IMR-90 (cell line): ENCODE data around the gene POLR2M. TPM values are rescaled to one million over a fixed set of nuclear protein-coding genes. Genes with fewer than 3 reads are reported as not detected.

ENCODE experiments used
- ATAC-seq: fragments of 200-7000 bp; cut with Tn5 transposase; 2 replicates; pipeline ENCODE4 v1.9.1; 2020; ENCODE audit warnings: low read depth, mild to moderate bottlenecking, moderate library complexity
- BruUV-seq: library from RNA; stranded (reverse); fragments of 400-500 nt; replicated peaks from 2 replicates; lab custom pipeline; 2021; lab: Mats Ljungman, UMichigan
- CTCF ChIA-PET: fragments of 300-600 bp; formaldehyde crosslinking; extraction: SDS; loops from one replicate; lab custom pipeline; 2021; ENCODE audit warnings: antibody characterized with exemption; lab: Yijun Ruan, JAX
- POLR2A ChIA-PET: fragments of 300-600 bp; sonication (Branson Sonifier 250); formaldehyde crosslinking; loops from one replicate; lab custom pipeline; 2022; ENCODE audit warnings: antibody characterized with exemption; ENCODE audit not compliant: unreplicated experiment; lab: Charles Lee
- DNase-seq: peaks from one replicate; pipeline ENCODE4 v3.0.0; 2013
- H2AFZ ChIP-seq: replicated peaks from 2 replicates; pipeline ENCODE3; 2013; ENCODE audit warnings: low read length, mild to moderate bottlenecking; ENCODE audit not compliant: poor library complexity
- H2AK5ac ChIP-seq: 2 replicates; pipeline ENCODE4 v1.6.1; 2013; ENCODE audit warnings: low read depth, low read length, inconsistent platforms
- H2AK9ac ChIP-seq: replicated peaks from 2 replicates; pipeline ENCODE3; 2013; ENCODE audit warnings: mild to moderate bottlenecking, low read depth, low read length, moderate library complexity; ENCODE audit not compliant: poor library complexity
- H2BK120ac ChIP-seq: 2 replicates; pipeline ENCODE4 v1.6.1; 2013; ENCODE audit warnings: low read depth, low read length, inconsistent platforms
- H2BK15ac ChIP-seq: 3 replicates; pipeline ENCODE4 v1.6.1; 2013; ENCODE audit warnings: low read depth, low read length, inconsistent platforms
- H2BK20ac ChIP-seq: 2 replicates; pipeline ENCODE4 v1.6.1; 2013; ENCODE audit warnings: low read depth, mild to moderate bottlenecking, inconsistent platforms, low read length, moderate library complexity
- H2BK5ac ChIP-seq: 2 replicates; pipeline ENCODE4 v1.6.1; 2013; ENCODE audit warnings: mild to moderate bottlenecking, low read depth, low read length, inconsistent platforms; ENCODE audit not compliant: poor library complexity, severe bottlenecking
- H3K14ac ChIP-seq: replicated peaks from 2 replicates; pipeline ENCODE4 v1.6.1; 2013; ENCODE audit warnings: low read depth, low read length, inconsistent platforms
- H3K18ac ChIP-seq: 2 replicates; pipeline ENCODE4 v1.6.1; 2013; ENCODE audit warnings: low read depth, low read length, control low read depth
- H3K23ac ChIP-seq: 2 replicates; pipeline ENCODE4 v1.6.1; 2013; ENCODE audit warnings: low read depth, low read length, inconsistent platforms
- H3K27ac ChIP-seq: 2 replicates; pipeline ENCODE4 v1.5.1; 2013; ENCODE audit warnings: mild to moderate bottlenecking, control low read depth, low read length; ENCODE audit not compliant: insufficient read depth
- H3K27me3 ChIP-seq: 2 replicates; pipeline ENCODE4 v1.6.1; 2013; ENCODE audit warnings: low read length; ENCODE audit not compliant: control insufficient read depth, insufficient read depth
- H3K36me3 ChIP-seq: 2 replicates; pipeline ENCODE4 v1.6.1; 2013; ENCODE audit warnings: low read length, mixed read lengths; ENCODE audit not compliant: control insufficient read depth, insufficient read depth
- H3K4ac ChIP-seq: 2 replicates; pipeline ENCODE4 v1.6.1; 2013; ENCODE audit warnings: low read depth, low read length, inconsistent platforms
- H3K4me1 ChIP-seq: 2 replicates; pipeline ENCODE4 v1.6.1; 2013; ENCODE audit warnings: low read length, mixed read lengths; ENCODE audit not compliant: control insufficient read depth, insufficient read depth
- H3K4me2 ChIP-seq: 2 replicates; pipeline ENCODE4 v1.6.1; 2013; ENCODE audit warnings: low read depth, mild to moderate bottlenecking, control low read depth, low read length, moderate library complexity
- H3K4me3 ChIP-seq: 2 replicates; pipeline ENCODE4 v1.5.1; 2013; ENCODE audit warnings: low read depth, mild to moderate bottlenecking, control low read depth, low read length, moderate library complexity; ENCODE audit not compliant: insufficient read depth
- H3K56ac ChIP-seq: 2 replicates; pipeline ENCODE4 v1.6.1; 2013; ENCODE audit warnings: low read length, inconsistent platforms; ENCODE audit not compliant: insufficient read depth; ENCODE audit errors: extremely low read depth
- H3K79me1 ChIP-seq, 2 experiments: 2 replicates each; pipeline ENCODE4 v1.6.1; 2013; ENCODE audit warnings: low read length in 2 of 2, inconsistent platforms in 1 of 2, low read depth in 1 of 2
- H3K9ac ChIP-seq: 2 replicates; pipeline ENCODE4 v1.6.1; 2013; ENCODE audit warnings: low read depth, low read length, control low read depth
- H3K9me1 ChIP-seq: 2 replicates; pipeline ENCODE4 v1.6.1; 2013; ENCODE audit warnings: low read length, inconsistent platforms; ENCODE audit not compliant: insufficient read depth
- H3K9me3 ChIP-seq: 2 replicates; pipeline ENCODE4 v1.6.1; 2013; ENCODE audit warnings: low read length; ENCODE audit not compliant: control insufficient read depth, insufficient read depth
- H4K20me1 ChIP-seq: 2 replicates; pipeline ENCODE4 v1.6.1; 2013; ENCODE audit warnings: low read length, inconsistent platforms; ENCODE audit not compliant: insufficient read depth
- H4K5ac ChIP-seq: 2 replicates; pipeline ENCODE4 v1.6.1; 2013; ENCODE audit warnings: mild to moderate bottlenecking, low read depth, low read length, control low read depth
- H4K8ac ChIP-seq, 2 experiments: 2 replicates each; pipeline ENCODE4 v1.6.1; 2013; ENCODE audit warnings: low read depth in 2 of 2, low read length in 2 of 2, control low read depth in 1 of 2, inconsistent platforms in 1 of 2
- H4K91ac ChIP-seq: 2 replicates; pipeline ENCODE4 v1.6.1; 2013; ENCODE audit warnings: low read depth, low read length, inconsistent platforms; ENCODE audit not compliant: insufficient read depth
- BHLHE40 ChIP-seq: fragments of 150-350 bp; IDR thresholded peaks from 2 replicates; pipeline ENCODE4 v1.6.1; 2016; ENCODE audit warnings: mild to moderate bottlenecking, low read depth, low read length
- CEBPB ChIP-seq: IDR thresholded peaks from 2 replicates; pipeline ENCODE4 v1.6.1; 2012; ENCODE audit warnings: low read depth, low read length, improper control_type of control experiment
- CHD1 ChIP-seq: IDR thresholded peaks from 2 replicates; pipeline ENCODE4 v1.6.1; 2012; ENCODE audit warnings: low read depth, low read length, improper control_type of control experiment
- FOS ChIP-seq: fragments of 150-350 bp; IDR thresholded peaks from 2 replicates; pipeline ENCODE4 v1.6.1; 2016; ENCODE audit warnings: low read depth, low read length
- MAFK ChIP-seq: IDR thresholded peaks from 2 replicates; pipeline ENCODE4 v1.6.1; 2012; ENCODE audit warnings: low read depth, low read length, improper control_type of control experiment
- MAZ ChIP-seq: IDR thresholded peaks from 2 replicates; pipeline ENCODE4 v1.6.1; 2012; ENCODE audit warnings: low read depth, mild to moderate bottlenecking, low read length, improper control_type of control experiment, moderate library complexity, borderline replicate concordance
- MXI1 ChIP-seq: IDR thresholded peaks from 2 replicates; pipeline ENCODE4 v1.6.1; 2012; ENCODE audit warnings: low read depth, mild to moderate bottlenecking, low read length, moderate library complexity, borderline replicate concordance
- NFE2L2 ChIP-seq: fragments of 150-350 bp; IDR thresholded peaks from 2 replicates; pipeline ENCODE4 v1.6.1; 2016; ENCODE audit warnings: low read depth, mild to moderate bottlenecking, low read length
- POLR2A ChIP-seq: IDR thresholded peaks from 2 replicates; pipeline ENCODE4 v1.6.1; 2012; ENCODE audit warnings: mild to moderate bottlenecking, low read depth, low read length
- RAD21 ChIP-seq: IDR thresholded peaks from 2 replicates; pipeline ENCODE4 v1.6.1; 2012; ENCODE audit warnings: low read length, improper control_type of control experiment
- RCOR1 ChIP-seq: IDR thresholded peaks from 2 replicates; pipeline ENCODE4 v1.6.1; 2012; ENCODE audit warnings: mild to moderate bottlenecking, low read length, improper control_type of control experiment; ENCODE audit not compliant: insufficient replicate concordance
- RFX5 ChIP-seq: IDR thresholded peaks from 2 replicates; pipeline ENCODE4 v1.8.0; 2012; ENCODE audit warnings: low read depth, mild to moderate bottlenecking, low read length, moderate library complexity
- SMC3 ChIP-seq: fragments of 150-350 bp; IDR thresholded peaks from 2 replicates; pipeline ENCODE4 v1.6.1; 2016; ENCODE audit warnings: low read depth, mild to moderate bottlenecking, antibody characterized with exemption, low read length, moderate library complexity
- WGBS, 2 experiments: methylation state at CpG; one replicate each; pipeline versions ENCODE4 v1.1.5 to v1.1.7; 2013; ENCODE audit warnings: missing lambda C conversion rate in 2 of 2; ENCODE audit not compliant: insufficient read length in 1 of 2; ENCODE audit errors: extremely low coverage in 2 of 2; 5-methylcytosine and 5-hydroxymethylcytosine counted together
- dilution Hi-C: fragments of 300-500 bp; cut with HindIII; formaldehyde crosslinking; loops from one replicate; pipeline ENCODE4 v1.14.3; 2018; ENCODE audit warnings: low sequenced_read_pairs; ENCODE audit not compliant: unreplicated experiment
- in situ Hi-C: fragments of 300-500 bp; cut with MboI; formaldehyde crosslinking; loops from 3 replicates; pipeline ENCODE4 v1.14.3; 2019; ENCODE audit warnings: low sequenced_read_pairs, inconsistent platforms, mixed read lengths
- intact Hi-C: fragments of 100-400 bp; cut with micrococcal nuclease; formaldehyde crosslinking; loops from 2 replicates; pipeline ENCODE4 v1.10.0; 2022
- polyA plus RNA-seq, 3 experiments: library from polyadenylated mRNA; depleted of rRNA; stranded (reverse); fragments of >200 nt; gene quantifications; 2 replicates each; pipeline ENCODE4 v1.2.3, GENCODE V29; 2012; ENCODE audit warnings: low replicate concordance in 1 of 3
- total RNA-seq: library from RNA; depleted of rRNA; stranded (reverse); fragments of >200 nt; gene quantifications from 2 replicates; pipeline ENCODE4 v1.2.3, GENCODE V29; 2012
- TF ChIP-seq, protein P1 (sequence below): fragments of 150-350 bp; IDR thresholded peaks from 2 replicates; pipeline ENCODE4 v1.6.1; 2016; ENCODE audit warnings: low read depth, mild to moderate bottlenecking, low read length, moderate library complexity, borderline replicate concordance
- TF ChIP-seq, protein P2 (sequence below): fragments of 150-350 bp; IDR thresholded peaks from 2 replicates; pipeline ENCODE4 v1.6.1; 2017; ENCODE audit warnings: mild to moderate bottlenecking, antibody characterized with exemption, low read length, low read depth

The POLR2M gene
- total and polyA plus RNA-seq, 2 of the 4 experiments (the other 2 are of a cell fraction), result 60.8 to 117 TPM

DNA sequence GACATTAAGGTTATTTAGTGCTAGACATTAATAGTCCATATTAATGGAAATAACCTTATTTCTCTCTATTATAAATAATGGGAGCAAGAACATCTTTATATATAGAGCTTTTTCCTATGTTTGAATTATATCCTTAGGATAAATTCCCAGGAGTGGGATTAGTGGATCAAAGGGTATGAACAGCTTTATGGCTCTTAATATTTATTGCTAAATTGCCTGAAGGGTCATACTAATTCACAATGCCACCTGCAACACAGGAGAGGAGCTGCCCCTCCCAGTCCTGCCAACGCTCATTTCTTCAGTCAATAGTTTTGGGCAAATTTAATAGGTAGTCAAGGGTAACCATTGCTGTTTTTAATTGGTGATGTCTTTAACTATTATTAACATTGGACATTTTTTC lies 48.9 kb upstream of the POLR2M start (continued):
- TF ChIP-seq, protein P1, sequence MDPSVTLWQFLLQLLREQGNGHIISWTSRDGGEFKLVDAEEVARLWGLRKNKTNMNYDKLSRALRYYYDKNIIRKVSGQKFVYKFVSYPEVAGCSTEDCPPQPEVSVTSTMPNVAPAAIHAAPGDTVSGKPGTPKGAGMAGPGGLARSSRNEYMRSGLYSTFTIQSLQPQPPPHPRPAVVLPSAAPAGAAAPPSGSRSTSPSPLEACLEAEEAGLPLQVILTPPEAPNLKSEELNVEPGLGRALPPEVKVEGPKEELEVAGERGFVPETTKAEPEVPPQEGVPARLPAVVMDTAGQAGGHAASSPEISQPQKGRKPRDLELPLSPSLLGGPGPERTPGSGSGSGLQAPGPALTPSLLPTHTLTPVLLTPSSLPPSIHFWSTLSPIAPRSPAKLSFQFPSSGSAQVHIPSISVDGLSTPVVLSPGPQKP, result no peak
- TF ChIP-seq BHLHE40 (no peak), POLR2A (no peak), SMC3 (no peak)

DNA sequence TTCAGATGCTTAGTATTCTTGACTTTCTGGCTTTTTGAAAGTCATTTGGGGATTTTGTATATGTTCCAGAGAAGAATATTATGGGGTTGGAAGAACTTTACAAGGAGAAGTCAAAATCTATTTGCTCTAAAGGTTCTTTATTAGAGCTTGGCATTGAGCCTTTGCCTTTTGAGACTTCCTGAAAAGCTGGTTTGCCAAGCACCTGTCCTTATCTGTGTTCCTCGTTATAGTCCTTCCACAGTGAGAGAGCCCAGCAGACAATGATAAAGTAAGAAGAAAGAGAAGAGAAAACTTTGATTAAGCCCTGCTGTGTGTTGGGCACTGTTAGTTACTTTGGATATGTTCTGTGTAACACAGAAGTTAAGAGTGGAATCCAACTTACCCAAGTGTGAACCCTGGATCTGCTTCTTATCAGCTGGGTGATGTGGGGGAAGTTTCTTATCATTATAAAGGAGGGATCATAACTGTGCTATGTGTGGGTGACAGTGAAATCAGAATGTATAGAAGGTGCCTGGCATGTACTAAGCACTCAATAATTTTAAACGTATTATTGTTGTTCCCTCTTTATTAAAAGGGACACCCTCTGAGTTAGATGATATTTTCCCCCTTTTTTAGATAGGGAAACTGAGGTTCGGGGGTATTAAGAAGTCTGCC lies 44.3 kb upstream of the POLR2M start:
- Histone ChIP-seq H2BK5ac (no peak overlapping the region), H3K9ac (no peak overlapping the region), H3K27me3 (peaks cover 14% of the 10 kb centered on the region), H3K56ac (no peak overlapping the region), H2BK15ac (no peak overlapping the region), H3K4ac (no peak overlapping the region), H4K91ac (no peak overlapping the region), H2BK120ac (no peak overlapping the region), H4K20me1 (no peaks in the 10 kb centered on the region), H3K79me1 (no peaks in the 10 kb centered on the region), H3K9me1 (no peaks in the 10 kb centered on the region), H3K27ac (no peak overlapping the region), H3K23ac (no peak overlapping the region), H3K4me3 (no peak overlapping the region), H3K9me3 (no peaks in the 10 kb centered on the region), H2AK5ac (no peak overlapping the region), H3K4me2 (no peak overlapping the region), H2AK9ac (no peak overlapping the region), H2BK20ac (no peak overlapping the region), H3K14ac (no peak overlapping the region), H2AFZ (no peak overlapping the region), H4K5ac (no peak overlapping the region), H3K18ac (no peak overlapping the region), H3K36me3 (no peaks in the 10 kb centered on the region), H3K4me1 (no peaks in the 10 kb centered on the region), H4K8ac (no peak overlapping the region)
- no CpG with 5 or more reads among the region's 3 CpGs for WGBS, 2 experiments
- TF ChIP-seq NFE2L2, result no peak
- no peak for TF ChIP-seq MAFK
- TF ChIP-seq CHD1, result no peak
- no peak for TF ChIP-seq RAD21
- no peak for TF ChIP-seq MAZ
- TF ChIP-seq, protein P2, sequence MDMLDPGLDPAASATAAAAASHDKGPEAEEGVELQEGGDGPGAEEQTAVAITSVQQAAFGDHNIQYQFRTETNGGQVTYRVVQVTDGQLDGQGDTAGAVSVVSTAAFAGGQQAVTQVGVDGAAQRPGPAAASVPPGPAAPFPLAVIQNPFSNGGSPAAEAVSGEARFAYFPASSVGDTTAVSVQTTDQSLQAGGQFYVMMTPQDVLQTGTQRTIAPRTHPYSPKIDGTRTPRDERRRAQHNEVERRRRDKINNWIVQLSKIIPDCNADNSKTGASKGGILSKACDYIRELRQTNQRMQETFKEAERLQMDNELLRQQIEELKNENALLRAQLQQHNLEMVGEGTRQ, result no peak
- no peak for TF ChIP-seq CEBPB
- no peak for TF ChIP-seq POLR2A
- TF ChIP-seq MXI1, result no peak
- TF ChIP-seq FOS, result no peak
- TF ChIP-seq RFX5, result no peak
- no peak for TF ChIP-seq RCOR1
- intact Hi-C loops (loop anchor here (10.0 kb wide), 1 partner anchor 413 kb away; no protein-coding TSS in a partner anchor), in situ Hi-C loops (loop anchor here (10.0 kb wide), 1 partner anchor 203 kb away; no protein-coding TSS in a partner anchor), dilution Hi-C loops (no loop called here)
- POLR2A ChIA-PET, result no interaction called here
- BruUV-seq, result no TSS peak
- DNase-seq, result no peak
- CTCF ChIA-PET, result no interaction called here
- ATAC-seq, result no peak
